NCI-H510A treated with DMSO at 0.1 percent for 48 hours (cell line): ENCODE measurements around the gene NCLN.
"Not testable (repeated sequence)": the region's sequence is repeated elsewhere in the genome, so short reads cannot be mapped to it uniquely, and the experiment has no call there.

Experiments used
- DNase-seq: peaks from one replicate; lab custom pipeline; 2025; lab: John Stamatoyannopoulos, UW

Gene NCLN

DNA sequence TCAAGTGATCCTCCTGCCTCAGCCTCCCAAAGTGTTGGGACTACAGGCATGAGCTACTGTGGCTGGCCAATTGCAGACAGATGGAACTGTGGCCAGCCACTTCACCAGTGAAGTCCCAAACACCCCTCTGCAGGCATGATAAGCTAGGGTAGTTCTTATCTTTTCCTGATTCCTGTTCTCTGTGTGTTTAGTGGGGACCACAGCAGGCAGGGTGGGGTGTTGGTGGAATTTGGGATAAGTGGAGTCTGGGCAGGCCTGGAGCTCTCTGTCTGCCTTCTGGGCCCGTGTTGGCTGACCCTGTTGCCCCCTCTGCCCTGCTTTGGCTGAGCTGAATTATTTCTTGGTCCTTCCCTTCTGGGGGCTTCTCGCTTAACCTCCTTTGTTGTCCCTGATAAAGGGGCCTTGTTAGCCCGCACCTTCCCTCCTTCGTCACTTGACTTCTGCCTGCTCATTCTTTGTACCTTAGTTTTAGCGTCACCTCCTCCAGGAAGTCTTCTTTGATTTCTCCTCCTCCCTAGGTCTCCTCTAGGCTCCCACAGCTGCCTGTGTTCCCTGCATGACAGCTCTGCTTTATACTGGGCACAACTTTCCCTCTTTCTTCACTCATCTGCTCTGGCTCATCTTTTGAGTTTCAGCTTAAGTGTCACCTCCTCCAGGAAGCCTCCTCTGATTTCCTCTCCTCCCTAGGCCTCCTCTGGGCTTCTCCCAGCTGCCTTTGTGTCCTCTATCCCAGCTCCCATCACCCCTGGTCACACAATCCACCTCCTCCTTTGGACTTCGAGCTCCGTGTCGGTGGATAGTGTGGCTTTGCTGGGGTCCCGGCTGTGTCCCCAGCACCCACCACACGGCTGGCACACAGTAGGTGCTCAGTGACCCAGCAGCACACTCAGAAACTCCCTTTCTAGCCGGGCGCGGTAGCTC is 1.7 kb upstream of the NCLN start:
- no peak for DNase-seq

DNA sequence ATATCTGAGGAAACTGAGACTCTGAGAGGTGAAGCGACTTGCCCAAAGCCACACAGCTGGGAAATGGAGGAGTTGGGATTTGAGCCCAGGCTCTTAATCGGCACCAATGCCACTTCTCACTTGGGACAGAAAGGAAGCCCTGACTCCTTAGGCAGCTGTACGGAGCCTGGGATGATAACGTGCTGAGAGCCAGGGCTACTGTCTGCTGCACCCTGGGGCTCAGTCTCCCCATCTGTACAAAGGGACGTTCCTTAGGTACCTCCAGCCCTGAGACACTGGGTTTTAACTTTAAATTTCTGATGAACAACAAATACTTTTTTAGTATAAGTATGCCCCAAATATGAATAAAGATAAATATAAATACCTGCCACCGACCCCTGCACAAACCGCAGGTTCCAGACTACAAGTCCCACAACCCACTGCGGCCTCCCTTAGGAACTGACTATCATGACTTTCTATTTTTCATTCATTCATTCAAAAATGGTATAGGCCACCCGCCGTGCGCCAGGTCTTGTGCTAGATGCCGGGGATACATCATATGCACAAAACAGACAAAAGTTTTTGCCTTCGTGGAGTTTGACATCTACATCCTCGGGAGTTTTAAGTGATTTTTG is 776 bp upstream of the NCLN start:
- no peak for DNase-seq

DNA sequence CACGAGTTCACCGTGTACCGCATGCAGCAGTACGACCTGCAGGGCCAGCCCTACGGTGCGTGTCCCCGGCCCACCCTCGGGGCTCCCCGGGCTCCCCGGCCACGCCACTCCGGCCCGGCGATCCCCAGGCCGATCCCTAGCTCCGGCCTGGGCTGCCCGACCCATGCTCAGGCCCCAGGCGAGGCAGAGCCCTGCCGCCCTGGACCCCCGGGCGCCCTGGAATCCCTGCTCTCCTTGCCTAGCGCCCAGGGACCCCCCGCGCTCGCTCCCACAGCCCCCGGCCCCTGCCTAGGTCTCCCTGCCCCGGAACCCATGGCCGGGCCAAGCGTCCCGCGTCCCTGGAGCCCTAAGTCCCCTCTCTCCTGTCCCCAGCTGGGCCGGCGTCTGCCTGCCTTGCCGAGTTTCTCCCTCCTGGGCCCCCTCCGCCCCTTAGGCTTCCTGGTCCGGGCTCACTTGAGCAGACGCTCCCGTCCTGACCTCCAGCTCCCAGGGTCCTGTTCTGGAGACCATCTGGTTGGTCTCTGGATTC is 494 bp downstream of the NCLN start:
- DNase-seq = no peak

DNA sequence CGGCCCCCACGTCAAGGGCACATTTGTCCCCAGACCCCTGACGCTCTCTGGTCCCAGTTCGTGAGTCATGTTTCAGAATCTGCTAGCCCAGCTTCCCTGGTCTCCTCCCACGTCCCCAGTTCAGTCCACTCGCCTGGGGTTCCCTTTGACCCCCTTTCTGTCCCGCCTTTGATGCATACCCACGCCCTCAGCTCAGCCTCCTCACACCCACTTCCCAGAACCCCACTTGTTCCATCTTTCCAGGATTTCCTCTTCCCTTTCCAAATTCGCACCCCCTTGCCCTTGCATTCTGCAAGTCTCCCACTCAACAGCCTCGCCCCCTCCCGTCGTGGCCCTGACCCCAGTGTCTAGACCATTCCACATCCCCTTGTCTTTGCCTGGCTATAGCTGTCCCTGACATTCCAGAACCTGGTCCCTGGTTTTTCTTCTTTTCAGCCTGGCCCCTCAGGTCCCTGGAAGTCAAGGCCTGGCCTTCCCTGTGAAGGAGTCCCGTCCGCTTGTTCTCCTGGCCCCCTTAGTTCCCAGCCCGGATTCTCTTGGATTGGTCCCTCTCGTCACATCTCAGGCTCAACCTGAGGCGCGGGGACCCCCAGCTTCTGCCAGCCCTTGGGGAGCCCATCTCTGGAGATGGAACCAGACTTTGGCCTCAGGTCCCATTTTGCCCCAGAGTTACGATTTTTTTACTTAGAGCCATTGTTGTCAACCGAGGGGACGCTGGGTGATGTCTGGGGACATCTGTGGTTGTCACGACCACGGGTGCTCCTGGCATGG is 1.3 kb downstream of the NCLN start:
- no peak for DNase-seq

DNA sequence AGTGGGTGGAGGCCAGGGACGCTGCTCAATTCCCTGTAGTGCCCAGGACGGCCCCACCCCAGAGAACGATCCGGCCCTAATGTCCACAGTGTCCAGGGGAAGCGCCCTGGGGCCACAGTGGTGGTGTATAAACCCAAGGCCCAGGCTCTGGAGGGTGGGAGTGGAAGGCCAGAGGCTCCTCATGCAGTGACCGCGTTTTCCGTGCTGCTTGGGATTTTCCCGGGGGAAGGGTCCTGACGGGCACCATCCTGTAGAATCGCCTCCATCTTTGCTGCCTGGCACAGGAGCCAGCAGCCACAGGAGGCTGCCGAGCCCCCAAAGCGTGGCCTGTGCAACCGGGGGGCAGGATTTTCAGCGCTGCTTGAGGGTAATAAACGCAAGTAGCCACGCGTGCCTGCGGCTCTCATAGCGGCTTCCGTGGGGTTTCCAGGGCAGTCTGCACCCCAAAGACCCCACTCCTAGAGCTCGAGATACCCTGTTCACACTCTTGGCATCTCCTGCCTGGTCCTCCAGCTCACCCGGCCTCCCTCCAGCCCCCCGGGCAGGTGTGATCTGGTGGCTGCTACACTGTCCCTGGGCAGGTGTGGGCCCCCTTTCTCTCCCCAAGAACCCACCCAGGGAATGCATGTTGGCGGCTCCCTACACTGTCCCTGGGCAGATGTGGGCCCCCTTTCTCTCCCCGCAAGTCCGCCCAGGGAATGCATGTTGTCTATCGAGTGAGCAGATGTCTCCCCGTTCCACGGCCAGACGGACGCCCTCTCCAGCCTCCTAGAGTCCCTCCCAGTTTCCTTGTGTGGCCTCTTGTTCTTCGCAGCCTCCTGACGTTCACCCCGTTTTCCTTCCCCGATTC is 2.2 kb downstream of the NCLN start:
- DNase-seq = no peak

DNA sequence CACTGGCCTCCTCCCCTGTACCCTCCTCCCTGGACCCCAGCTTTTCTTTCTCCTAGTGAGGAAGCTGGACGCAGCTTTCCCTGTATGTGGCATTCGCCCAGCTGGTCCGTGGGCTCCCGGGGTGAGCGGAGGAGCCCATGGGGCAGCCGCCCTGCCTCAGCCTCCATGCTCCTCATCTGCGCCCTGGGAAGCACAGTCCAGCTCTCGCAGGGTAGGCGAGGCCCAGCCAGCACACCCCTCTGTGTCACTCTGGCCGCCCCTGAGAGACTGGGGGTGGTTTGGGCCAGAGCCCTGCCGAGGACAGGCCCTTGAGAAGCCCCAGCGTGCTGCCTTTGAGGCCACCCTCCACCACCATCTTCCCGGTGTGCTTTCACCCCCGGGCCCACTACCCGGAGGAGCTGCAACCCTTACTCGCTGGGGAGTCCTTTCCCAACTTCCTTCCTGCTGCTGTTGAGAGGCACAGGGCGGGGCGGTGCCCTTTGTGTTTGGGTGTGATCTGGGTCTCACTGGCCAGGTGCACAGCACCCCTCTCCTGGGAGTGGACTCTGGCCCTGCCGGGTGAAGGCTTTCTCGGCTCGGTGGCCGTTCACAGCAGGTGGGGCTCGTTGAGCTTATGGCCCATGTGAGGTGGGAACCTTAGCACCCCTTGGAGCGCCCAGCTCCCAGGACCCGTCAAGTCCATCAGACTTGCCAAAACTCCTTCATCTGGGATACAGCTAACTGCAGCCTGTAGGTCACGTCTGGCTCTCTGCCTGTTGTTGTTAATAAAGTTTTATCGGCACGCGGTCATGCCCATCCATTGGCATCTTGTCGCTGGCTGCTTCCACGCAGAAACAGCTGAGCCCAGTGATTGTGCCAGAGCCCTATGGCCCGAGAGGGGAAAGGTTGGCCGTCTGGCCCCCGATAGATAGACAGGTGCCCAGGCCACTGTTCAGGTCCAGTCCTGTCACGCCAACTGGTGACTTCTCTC is 3.2 kb downstream of the NCLN start:
- DNase-seq = no peak

DNA sequence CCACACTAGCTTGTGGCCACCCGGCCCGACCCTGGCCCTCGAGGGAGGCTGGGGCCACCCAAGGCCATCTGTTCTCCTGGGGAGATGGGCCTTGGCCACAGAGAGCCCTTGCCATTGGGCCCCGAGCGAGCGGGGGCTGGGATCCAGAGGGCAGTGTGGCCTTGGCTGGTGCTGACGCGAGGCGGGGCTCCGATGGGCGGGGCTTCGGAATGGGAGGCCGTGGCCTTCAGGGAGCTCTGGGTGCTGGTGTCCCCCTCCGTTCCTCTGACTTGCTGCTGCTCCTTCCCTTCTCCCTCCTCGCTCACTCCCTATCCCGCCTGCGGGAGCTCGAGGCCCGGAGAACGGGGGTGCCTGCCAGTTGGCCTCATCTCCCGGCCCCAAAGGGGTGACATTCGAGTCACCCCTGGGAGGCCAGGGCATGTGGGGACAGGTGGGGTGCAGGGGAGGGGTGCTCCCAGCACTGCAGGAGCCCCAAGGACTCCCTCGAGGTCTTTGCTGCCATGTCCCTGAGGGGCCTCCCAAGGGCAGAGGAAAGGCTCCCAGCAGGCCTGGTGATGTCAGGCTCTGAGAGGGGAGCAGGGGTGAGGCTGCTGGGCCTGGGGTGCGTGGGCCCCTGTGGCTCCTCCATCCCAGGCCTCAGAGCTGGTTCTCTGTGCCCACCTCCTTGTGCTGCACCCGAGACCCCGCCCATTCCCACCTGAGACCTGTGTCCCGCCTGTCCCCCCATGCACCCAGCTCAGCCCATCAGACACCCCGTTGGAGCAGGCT is 4.2 kb downstream of the NCLN start:
- no peak for DNase-seq

DNA sequence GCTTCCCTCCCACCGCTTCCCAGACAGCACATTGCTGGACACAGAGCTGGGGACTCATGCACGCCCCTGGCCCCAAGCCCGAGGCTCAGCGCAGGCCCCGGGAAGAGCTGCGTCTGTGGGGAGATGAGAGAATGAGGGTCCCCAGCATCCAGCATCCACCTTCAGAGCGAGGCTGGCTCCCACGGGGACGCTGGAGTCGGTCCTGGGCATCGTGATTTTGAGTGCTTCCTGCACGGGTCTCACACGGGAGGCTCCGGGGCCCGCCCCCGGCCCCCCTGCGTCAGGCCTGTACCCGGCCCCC is 4.7 kb downstream of the NCLN start:
- no peak for DNase-seq

DNA sequence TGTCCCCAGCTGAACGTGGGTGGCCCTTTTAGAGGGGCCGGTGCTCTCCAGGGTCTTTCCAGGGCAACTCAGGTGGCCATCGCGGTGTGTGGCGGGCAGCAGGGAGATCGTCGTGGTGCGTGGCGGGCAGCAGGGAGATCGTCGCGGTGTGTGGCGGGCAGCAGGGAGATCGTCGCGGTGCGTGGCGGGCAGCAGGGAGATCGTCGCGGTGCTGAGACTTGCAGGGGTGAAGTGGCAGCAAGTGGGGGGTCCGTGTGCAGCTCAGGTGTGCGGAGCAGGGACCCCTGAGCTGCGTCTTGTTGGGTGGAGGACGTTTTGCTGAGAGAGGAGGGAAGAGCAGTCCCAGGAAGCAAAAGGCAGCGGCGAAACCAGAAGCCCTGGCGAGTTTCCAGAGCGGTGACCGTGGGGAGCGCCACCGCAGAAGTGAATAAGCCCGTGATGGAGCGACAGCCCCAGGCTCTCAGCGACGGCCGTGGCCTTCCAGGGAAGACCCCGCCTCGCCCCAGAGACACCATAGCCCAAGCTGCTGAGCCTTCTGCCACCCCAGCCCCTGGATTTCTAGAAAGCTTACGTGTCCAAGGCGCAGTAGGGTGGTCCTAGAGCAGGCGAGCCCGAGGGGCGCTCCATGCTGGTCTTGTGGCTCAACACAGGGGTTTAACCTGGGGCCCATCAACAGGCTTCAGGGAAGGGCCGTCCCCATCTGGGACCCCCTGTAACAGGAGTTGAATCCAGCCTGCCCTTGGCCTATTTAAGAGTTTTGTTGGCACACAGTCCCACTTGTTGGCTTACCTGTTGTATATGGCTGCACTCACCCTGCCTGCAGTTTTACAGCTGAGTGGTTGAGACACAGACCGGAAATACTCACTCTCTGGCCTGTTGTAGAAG is 5.4 kb downstream of the NCLN start:
- DNase-seq = no peak

DNA sequence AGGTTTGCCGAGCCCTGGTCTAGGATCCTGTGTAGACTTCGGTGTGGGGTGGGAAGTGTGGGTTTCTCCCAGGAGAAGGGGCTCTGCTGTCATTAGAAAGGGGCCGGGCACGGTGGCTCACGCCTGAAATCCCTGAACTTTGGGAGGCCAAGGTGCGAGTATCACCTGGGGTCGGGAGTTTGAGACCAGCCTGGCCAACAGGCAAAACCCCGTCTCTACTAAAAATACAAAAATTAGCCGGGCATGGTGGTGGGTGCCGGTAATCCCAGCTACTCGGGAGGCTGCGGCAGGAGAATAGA is 6.0 kb downstream of the NCLN start:
- not testable (repeated sequence) for DNase-seq

DNA sequence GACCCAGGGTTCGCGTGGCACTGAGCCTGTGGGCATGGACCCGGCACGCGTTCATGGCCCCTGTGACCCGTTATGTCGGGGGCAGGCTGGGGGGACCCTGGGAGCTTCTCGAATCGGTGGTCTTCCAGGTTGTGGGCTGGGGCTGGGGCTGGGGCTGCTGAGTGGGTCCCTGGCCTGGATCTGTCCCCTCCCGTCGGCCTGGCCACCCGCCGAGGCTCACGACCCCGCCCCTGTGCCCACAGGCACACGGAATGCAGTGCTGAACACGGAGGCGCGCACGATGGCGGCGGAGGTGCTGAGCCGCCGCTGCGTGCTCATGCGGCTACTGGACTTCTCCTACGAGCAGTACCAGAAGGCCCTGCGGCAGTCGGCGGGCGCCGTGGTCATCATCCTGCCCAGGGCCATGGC is 6.5 kb downstream of the NCLN start:
- DNase-seq = no peak

DNA sequence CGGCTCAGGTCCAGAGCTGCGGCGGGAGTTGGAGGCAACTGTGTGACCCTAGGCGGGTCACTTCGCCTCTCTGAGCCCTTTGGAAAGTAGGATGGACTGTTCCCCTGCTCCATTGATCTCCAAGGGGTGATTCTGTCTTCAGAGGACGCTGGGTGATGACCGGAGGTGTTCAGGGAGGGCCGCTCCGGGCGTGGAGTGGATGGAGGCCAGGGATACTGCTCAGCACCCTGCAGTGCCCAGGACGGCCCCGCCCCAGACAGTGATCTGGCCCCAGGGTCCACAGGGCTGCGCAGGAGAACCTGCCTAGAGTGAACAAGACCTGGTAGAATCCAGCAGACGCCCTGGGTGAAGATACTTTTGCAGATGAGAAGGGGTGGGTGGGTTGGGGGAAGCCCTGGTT is 7.0 kb downstream of the NCLN start:
- no peak for DNase-seq

DNA sequence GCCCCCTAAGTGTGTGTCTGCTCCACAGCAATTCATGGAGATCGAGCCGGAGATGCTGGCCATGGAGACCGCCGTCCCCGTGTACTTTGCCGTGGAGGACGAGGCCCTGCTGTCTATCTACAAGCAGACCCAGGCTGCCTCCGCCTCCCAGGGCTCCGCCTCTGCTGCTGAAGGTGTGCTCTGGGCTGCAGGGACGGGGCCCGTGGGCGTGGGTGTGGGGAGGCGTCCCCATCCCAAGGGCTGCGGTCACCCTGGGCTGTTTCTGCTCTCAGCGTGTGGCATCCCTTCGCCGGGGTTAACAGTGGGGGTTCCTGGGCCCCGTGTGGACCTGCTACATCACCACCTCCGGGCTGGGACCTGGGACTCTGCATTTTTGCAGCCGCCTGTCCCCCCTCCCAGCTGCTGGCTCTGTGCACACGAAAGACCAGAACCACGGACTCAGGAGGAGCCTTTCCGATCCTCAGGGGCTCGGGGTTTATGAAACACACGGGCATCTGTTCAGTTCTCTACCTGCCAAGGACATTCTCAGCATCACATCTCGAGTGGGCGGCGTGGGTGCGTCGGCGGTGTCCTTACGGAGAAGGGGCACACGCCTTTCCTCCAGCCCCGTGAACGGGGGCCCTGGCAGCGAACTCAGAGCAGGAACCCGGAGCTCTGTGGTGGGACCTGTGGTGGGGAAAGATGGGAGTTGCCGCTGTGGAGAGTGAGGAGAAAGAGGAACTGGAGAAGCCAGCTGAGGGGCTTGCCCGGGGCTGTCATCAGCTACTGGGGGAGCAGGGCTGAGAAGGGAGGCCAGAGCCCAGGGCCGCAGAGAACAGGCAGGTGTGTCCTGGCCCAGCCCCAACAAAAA is 7.8 kb downstream of the NCLN start:
- no peak for DNase-seq

DNA sequence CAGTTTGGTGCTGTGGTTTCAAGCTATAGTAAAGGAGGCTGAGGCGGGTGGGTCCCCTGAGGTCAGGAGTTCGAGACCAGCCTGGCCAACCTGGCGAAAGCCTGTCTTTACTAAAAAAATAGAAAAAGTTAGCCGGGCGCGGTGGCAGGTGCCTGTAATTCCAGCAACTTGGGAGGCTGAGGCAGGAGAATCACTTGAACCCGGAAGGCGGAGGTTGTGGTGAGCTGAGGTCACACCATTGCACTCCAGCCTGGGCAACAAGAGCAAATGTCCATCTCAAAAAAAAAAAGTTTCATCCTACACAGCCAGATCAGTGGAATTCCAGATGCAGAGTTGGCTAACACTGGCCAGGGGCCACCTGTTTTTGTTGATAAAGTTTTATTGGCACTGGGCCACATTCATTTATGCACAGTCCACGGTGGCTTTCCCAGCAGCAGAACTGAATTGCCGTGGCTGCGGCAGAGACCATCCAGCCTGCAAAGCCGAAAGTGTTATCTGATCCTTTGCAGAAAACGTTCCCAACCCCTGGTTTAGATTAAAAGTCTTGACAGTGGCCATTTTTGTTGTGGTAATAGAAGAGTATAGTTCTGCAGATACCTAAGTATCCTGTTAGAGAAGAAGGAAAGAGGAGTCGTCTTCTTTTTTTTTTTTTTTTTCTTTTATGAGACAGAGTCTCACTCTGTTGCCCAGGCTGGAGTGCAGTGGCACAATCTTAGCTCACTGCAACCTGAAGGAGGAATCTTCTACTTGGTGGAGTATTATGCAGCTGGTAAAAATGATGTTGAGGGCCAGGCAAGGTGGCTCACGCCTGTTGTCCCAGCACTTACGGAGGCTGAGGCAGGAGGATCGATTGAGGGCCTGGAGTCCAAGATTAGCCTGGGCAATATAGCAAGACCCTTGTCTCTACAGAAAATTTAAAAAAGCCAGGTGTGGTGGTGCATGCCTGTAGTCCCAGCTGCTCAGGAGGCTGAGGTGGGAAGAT is 8.7 kb downstream of the NCLN start:
- no peak for DNase-seq

DNA sequence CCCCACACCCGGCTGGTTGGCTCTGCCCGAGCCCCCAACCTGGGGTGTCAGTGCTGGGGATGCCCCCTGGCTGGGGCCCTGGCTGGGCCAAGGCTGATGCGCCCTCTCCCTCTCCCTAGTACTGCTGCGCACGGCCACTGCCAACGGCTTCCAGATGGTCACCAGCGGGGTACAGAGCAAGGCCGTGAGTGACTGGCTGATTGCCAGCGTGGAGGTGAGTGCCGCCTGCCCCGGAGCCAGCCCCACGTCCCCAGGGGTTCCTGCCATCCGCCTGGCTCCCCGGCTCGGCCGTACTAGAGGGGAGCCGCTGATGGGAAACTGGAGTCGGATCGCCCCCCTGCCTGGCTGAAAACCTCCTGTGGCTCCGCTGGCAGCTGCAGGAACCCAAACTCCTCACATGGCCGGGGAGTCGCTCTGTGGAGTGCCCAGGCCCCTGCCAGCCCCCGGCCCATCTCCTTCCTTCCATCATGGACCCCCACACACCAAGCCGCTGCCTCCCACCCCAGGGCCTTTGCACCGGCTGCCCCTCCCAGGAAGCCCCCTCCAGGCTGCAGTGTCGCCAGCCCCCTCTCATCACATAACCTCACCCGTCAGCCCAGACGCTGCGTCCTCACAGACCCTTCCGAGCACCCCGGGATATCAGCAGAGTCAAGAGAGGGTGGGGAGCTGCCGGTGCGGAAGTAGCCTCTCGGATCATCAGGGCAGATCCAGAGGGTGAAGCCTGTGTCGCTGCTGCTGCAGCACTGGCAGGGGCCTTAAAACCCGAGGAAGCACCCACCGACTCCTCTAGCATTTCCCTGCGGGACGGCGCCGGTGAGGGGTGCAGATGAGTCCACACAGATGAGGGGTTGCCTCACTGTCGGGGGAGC is 10.6 kb downstream of the NCLN start:
- DNase-seq = no peak

DNA sequence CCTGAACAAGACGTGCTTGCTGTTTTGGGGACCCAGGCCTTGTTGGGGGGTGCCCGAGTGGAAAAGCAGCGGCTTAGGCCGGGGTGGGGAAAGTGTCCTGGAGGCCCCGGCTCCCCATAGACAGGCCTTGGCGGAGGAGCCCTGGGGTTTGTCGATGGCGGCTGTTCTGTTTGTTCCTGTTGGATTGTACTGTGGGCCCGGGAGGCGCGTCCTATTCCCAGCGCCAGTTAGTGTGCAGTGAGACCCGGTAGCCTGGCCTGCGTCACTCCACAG is 11.1 kb downstream of the NCLN start:
- no peak for DNase-seq
